GM19099 (cell line): Measurements from ENCODE around the gene GOLM1.

Experiments
- POLR2A ChIP-seq: IDR thresholded peaks from 3 replicates; pipeline ENCODE4 v1.6.1; 2011; ENCODE audit warnings: low read depth; ENCODE audit not compliant: insufficient read length; ENCODE audit errors: extremely low read depth

Gene GOLM1

GRCh38 chr9:86097510-86098224 lies 1.7 kb downstream of the GOLM1 start:
- no peak for TF ChIP-seq POLR2A

DNA sequence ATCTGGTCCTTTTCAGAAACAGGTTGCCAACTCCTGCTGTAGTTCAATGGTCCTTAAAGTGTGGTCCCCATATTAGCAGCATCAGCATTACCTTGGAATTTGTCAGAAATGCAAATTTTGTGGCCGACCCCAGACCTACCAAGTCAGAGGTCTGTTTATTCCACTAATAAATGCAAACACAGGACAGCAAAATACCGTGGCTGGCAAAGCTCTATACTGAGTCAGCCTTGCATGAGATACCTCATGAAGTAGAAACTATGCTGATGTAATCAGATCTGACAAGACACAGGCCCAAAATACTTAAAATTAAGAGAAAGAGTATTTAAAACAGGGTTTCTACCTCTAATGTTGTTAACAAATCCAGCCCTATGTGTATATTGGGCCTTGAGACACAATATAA lies 3.0 kb downstream of the GOLM1 start:
- TF ChIP-seq POLR2A: no peak

GRCh38 chr9:86093788-86094555 lies 5.4 kb downstream of the GOLM1 start:
- TF ChIP-seq POLR2A: no peak

GRCh38 chr9:86091477-86091876 lies 7.9 kb downstream of the GOLM1 start:
- TF ChIP-seq POLR2A: no peak

GRCh38 chr9:86082870-86083269 lies 16.5 kb downstream of the GOLM1 start:
- no peak for TF ChIP-seq POLR2A

GRCh38 chr9:86079865-86080469 lies 19.4 kb downstream of the GOLM1 start:
- no peak for TF ChIP-seq POLR2A

DNA sequence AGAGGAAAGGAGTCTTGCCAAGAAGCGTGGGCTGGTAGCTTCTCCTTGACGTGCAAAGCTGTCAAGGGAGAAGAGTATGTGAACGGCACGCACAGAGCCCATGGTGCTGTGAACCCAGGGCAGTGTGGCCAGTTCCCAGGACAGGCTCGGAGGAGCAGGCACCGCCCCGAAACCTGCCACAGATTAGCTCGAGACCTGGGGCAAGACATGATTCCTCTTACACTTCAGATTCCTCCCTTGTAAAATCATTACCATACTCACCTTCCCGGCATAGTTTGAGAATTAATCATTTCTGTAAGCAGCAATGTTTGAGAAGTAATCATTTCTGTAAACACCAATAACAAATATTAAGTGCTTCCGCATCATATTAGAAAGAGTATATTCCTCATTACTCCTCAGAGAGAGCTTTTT lies 19.9 kb downstream of the GOLM1 start:
- no peak for TF ChIP-seq POLR2A

DNA sequence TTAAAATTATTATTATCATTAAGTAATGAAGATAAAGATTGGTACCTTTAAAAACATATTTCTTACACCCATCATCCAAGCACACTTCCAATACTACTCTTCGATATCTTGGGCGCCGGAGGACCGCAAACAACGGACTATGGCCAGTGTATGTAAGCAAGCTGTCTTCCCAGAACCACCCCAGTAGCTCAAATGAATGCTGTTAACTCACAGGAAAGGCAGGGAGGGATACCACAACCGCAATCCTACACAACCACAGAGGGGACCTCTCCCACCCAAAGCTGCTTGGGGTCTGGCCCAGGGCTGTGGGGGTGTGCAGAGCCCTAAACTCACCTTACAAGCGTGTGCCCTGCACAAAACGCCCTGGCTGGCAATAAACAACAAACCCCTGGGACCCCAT lies 20.6 kb downstream of the GOLM1 start:
- TF ChIP-seq POLR2A: no peak

DNA sequence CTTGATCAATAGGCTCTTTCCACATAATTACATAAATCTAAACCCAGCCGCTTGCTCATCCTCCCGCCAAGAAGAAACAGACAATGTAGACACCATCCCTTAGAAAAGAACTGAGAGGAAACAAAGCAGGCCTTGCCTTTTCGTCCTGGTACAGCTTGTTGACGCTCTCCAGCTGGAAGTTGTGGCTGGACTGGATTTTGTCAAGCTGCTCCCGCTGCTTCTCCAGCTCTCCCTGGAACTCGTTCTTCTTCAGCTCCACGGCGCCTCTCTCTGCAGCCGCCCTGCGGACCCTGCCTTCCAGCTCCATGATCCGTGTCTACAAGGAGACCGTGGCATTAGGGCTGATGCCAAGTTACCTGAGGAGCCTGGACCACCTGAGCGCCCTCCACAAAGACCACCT lies 22.1 kb downstream of the GOLM1 start:
- no peak for TF ChIP-seq POLR2A

DNA sequence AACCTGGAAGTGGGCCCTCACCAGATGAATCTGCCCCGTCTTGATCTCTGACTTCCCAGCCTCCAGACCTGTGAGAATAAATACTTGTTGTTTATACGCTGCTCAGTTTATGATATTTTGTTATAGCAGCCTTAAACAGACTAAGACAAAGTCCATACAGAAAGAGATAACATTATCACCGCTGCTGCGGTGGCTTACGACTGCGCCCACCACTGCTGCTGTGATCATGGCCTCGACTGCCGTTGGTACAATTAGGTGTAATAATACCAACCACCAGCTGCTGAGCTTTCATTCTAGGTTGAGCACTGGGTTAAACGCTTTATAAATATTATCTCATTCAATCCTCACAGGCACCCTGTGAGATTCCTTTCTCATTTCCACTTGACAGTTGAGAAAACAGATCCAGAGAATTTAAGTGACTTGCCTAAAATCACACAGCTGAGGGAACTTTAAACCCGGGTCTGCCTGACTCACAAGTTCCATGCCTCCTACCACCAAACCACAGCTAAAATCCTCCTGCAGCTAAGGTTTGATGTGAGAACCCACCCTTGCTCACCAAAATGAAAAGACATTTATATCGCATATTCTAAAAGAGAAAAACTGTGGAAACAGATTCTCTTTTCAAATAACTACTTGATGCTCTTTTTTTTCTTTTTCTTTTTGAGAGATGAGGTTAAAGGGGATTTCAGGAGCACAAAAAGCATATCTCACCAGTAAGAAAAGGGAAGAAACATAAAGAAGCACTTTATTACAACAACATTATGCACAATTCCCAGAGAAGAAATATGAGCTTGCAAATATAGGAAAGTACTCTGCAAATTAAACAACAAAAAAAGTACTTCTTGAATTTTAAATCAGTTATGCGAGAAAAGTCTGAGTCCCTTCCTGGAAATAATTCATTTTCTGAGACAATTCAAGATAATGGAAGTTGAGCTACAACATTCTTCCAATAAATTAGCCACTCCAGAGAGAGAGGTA lies 23.9 kb downstream of the GOLM1 start:
- no peak for TF ChIP-seq POLR2A

DNA sequence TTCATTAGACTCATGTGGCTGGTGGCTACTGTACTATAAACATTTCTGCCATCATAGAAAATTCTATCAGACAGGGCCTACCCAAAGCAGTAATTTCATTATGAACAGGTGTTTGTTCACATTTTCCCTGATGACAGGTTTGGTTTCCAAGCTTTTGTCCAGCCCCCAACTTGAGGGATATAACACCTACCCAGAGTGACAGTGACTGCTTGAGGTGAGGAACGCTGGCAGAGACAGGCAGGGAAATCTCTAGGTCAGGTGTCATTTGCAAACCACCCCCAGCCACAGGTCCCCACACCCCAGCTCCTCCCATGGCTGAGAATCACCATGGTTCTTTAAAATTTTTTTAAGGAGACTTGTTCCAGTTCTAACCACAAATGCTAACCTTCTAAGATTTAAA lies 25.5 kb downstream of the GOLM1 start:
- TF ChIP-seq POLR2A: no peak

DNA sequence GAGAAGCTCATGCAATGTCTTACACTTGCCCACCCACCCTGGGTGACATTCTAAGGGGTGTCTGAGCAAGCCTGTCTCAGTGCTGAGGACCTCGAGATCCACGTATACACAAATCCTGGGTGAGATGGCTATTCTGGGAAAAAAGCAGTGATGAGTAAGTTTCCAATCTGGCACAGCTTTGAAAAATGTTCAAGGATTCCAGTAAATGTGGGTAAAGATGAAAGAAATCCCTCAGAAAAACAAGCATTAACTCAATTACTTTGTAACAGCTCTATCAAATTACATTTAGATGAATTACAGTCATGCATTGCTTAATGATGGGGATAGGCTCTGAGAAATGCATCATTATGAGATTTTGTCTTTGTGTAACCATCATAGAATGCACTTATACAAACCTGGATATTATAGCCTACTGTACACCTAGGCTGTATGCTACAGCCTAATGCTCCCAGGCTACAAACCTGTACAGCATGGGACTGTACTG lies 26.9 kb downstream of the GOLM1 start:
- no peak for TF ChIP-seq POLR2A

DNA sequence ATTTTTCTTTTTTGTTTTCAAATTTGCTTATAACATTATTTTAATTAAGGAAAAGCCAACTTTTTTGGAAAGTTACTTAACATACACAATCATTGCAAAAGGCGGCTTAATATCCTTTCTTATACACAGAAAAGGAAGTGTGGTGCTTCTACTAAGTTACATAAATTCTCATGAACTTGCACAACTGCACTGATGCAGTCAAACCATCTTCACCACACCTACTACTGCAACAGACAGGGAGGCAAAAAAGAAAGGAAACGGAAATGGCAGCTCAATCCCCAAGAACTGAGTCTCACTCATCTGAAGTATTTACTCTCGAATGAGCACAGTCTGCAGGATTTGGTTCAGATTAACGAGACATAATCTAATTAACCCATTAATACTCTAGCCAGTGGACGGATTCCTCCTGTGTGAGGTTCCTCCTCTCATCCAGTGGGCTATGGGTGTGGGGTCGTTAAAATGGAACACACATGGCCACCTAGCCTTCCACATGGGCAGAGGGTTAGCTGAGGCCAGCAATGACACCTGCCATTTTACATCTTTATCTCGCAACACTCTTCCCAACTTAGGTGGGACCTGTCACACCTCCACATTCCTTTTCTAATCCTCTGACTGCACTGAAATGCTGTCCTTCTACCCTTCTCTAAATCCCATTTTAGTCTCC lies 30.0 kb downstream of the GOLM1 start:
- no peak for TF ChIP-seq POLR2A

DNA sequence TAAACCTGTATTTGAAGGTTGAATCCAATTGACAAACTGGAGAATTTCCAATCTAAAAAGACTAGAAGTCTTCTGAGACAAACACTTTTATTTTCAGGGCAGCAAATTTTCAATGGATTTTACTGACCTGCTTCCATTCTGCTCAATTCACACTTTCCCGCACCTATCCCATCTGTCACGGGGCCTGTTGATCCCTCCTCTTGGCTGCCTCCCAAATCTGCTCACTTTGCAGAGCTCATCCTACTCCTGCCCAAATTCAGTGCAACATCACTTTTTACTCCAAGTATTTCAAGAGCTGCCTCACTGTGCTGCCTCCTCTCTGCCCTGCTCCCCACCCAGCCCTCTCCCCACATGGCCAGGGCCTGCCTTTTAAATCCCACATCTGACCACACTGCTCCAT lies 35.1 kb downstream of the GOLM1 start:
- no peak for TF ChIP-seq POLR2A
